DND-41 (cell line): ENCODE results near the gene CYSRT1.

Source experiments
- CTCF ChIP-seq: IDR thresholded peaks from 2 replicates; pipeline ENCODE4 v1.5.1; 2012; ENCODE audit warnings: borderline replicate concordance, low read length, moderate library complexity, mild to moderate bottlenecking; ENCODE audit not compliant: poor library complexity, severe bottlenecking; ENCODE audit errors: extremely low read depth
- EZH2 ChIP-seq: IDR thresholded peaks from 3 replicates; pipeline ENCODE4 v1.6.1; 2012; ENCODE audit warnings: borderline replicate concordance, low read depth, mild to moderate bottlenecking, moderate library complexity, low read length, inconsistent platforms; ENCODE audit not compliant: severe bottlenecking

- TF ChIP-seq CTCF (no peak), EZH2 (no peak)
Measured at GRCh38 chr9:137220317-137221094, 4.5 kb upstream of the CYSRT1 start.
